A673 (cell line): ENCODE results near the gene TMEM239. TPM values are rescaled to one million over a fixed set of nuclear protein-coding genes. Genes with fewer than 3 reads are reported as not detected.

Source experiments
- BruUV-seq: library from RNA; stranded (reverse); fragments of 400-500 nt; replicated peaks from 2 replicates; lab custom pipeline; 2021; lab: Mats Ljungman, UMichigan
- CTCF ChIA-PET: fragments of 300-600 bp; sonication (Branson Sonifier 250); formaldehyde crosslinking; loops from one replicate; lab custom pipeline; 2022; ENCODE audit warnings: antibody characterized with exemption; lab: Charles Lee
- POLR2A ChIA-PET: fragments of 300-600 bp; sonication (Branson Sonifier 250); formaldehyde crosslinking; loops from one replicate; lab custom pipeline; 2022; ENCODE audit warnings: antibody characterized with exemption; ENCODE audit not compliant: low non-redundant PET; lab: Charles Lee
- DNase-seq: peaks from one replicate; pipeline ENCODE4 v3.0.0-alpha.2; 2015; ENCODE audit warnings: low spot score
- H3K27ac ChIP-seq: fragments of 200-600 bp; sonication (generic); 2 replicates; pipeline ENCODE4 v1.5.1; 2016; ENCODE audit warnings: mixed run types, low read depth, mild to moderate bottlenecking, mixed read lengths, antibody characterized with exemption, low read length; ENCODE audit not compliant: poor library complexity, severe bottlenecking
- H3K27me3 ChIP-seq: fragments of 200-600 bp; sonication (generic); replicated peaks from 2 replicates; pipeline ENCODE4 v1.6.1; 2017; ENCODE audit warnings: mixed run types, low read depth, mild to moderate bottlenecking, mixed read lengths, antibody characterized with exemption, low read length; ENCODE audit not compliant: insufficient read depth, poor library complexity
- H3K36me3 ChIP-seq: fragments of 200-600 bp; sonication (generic); 2 replicates; pipeline ENCODE4 v1.6.1; 2016; ENCODE audit warnings: mixed run types, mild to moderate bottlenecking, mixed read lengths, antibody characterized with exemption, low read length; ENCODE audit not compliant: insufficient read depth, poor library complexity, severe bottlenecking
- H3K4me1 ChIP-seq: fragments of 200-600 bp; sonication (generic); 2 replicates; pipeline ENCODE4 v1.6.1; 2017; ENCODE audit warnings: mixed run types, mild to moderate bottlenecking, mixed read lengths, antibody characterized with exemption, low read length; ENCODE audit not compliant: insufficient read depth, poor library complexity, severe bottlenecking
- H3K4me3 ChIP-seq: fragments of 200-600 bp; sonication (generic); 2 replicates; pipeline ENCODE4 v1.5.1; 2016; ENCODE audit warnings: low read depth, mixed run types, mild to moderate bottlenecking, mixed read lengths, low read length; ENCODE audit not compliant: poor library complexity, severe bottlenecking
- H3K9me3 ChIP-seq: fragments of 200-600 bp; sonication (generic); 2 replicates; pipeline ENCODE4 v1.6.1; 2016; ENCODE audit warnings: mixed run types, low read depth, mild to moderate bottlenecking, mixed read lengths, antibody characterized with exemption, low read length; ENCODE audit not compliant: poor library complexity, severe bottlenecking
- EZH2 ChIP-seq: fragments of 200-600 bp; sonication (generic); IDR thresholded peaks from 2 replicates; pipeline ENCODE4 v1.6.1; 2017; ENCODE audit warnings: borderline replicate concordance, low read depth, mild to moderate bottlenecking, mixed read lengths, antibody characterized with exemption, low read length; ENCODE audit not compliant: poor library complexity, severe bottlenecking
- intact Hi-C: fragments of 100-400 bp; cut with micrococcal nuclease; formaldehyde crosslinking; loops from one replicate; pipeline ENCODE4 v1.10.0; 2022; ENCODE audit not compliant: unreplicated experiment
- total RNA-seq: library from RNA; stranded (reverse); gene quantifications from 2 replicates; pipeline ENCODE4 v1.2.3, GENCODE V29; 2021
- TF ChIP-seq, protein P1 (sequence below): fragments of 300-800, 200-600 bp; sonication (generic); conservative IDR thresholded peaks from 2 replicates; pipeline ENCODE4 v1.5.1; 2017; ENCODE audit warnings: low read depth, mild to moderate bottlenecking, antibody characterized with exemption, low read length, moderate library complexity, mixed read lengths

TMEM239 gene
- total RNA-seq, 1 experiment from 2014 or later: not detected

DNA sequence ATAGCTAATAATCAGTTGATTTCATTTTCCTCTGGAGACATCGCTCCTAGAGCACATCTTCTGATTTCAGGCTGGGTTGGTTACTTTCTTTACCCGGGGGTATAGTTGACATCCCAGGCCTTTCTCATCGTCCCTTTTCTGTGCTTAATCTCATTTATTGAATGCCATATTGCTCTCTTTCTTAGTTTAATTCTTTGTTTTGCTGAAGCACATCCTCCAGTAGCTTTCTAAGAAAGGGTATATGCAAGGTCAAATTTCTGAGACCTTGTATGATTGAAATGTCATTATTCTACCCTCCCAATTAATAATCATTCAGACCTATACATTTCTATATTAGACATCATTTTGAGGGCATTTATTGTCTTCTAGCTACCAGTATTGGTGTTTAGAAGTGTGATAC, 4.0 kb upstream of the TMEM239 start:
- no peak for TF ChIP-seq EZH2
- TF ChIP-seq, protein P1, sequence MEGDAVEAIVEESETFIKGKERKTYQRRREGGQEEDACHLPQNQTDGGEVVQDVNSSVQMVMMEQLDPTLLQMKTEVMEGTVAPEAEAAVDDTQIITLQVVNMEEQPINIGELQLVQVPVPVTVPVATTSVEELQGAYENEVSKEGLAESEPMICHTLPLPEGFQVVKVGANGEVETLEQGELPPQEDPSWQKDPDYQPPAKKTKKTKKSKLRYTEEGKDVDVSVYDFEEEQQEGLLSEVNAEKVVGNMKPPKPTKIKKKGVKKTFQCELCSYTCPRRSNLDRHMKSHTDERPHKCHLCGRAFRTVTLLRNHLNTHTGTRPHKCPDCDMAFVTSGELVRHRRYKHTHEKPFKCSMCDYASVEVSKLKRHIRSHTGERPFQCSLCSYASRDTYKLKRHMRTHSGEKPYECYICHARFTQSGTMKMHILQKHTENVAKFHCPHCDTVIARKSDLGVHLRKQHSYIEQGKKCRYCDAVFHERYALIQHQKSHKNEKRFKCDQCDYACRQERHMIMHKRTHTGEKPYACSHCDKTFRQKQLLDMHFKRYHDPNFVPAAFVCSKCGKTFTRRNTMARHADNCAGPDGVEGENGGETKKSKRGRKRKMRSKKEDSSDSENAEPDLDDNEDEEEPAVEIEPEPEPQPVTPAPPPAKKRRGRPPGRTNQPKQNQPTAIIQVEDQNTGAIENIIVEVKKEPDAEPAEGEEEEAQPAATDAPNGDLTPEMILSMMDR: no peak
- no peak for DNase-seq
- H3K4me3 ChIP-seq: no peak overlapping the region
- no peaks in the 10 kb centered on the region for H3K36me3 ChIP-seq
- H3K27ac ChIP-seq: no peak overlapping the region
- no peaks in the 10 kb centered on the region for H3K27me3 ChIP-seq
- CTCF ChIA-PET: no interaction called here
- peaks cover 17% of the 10 kb centered on the region for H3K4me1 ChIP-seq
- intact Hi-C loops: no loop called here
- POLR2A ChIA-PET: no interaction called here
- no TSS peak for BruUV-seq
- H3K9me3 ChIP-seq: peaks cover 17% of the 10 kb centered on the region

DNA sequence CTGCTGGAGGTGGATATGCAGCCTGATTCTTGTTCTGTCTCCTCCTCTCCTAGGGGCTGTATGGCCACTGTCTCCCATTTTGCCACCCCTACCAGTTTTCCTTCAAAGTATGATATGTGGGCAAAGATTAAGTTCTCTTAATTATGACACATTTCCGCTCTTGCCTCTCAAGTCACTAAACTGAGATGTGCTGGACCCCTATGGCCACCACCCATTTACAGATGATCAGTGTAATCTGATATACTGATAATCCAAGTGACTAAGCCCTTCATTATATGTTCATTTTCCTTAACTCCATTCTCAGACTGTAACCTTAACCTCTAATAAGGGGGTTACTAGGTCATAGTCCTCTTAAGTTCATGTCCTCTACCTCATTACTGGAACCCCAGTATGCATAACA, 2.1 kb upstream of the TMEM239 start:
- Histone ChIP-seq H3K36me3 (no peaks in the 10 kb centered on the region), H3K9me3 (peaks cover 17% of the 10 kb centered on the region), H3K27me3 (no peaks in the 10 kb centered on the region), H3K4me3 (no peak overlapping the region), H3K4me1 (peaks cover 17% of the 10 kb centered on the region), H3K27ac (peak overlapping the region; percentile 49)
- peak; percentile 69 for DNase-seq
- no peak for TF ChIP-seq EZH2
- TF ChIP-seq, protein P1: no peak
- no TSS peak for BruUV-seq
- intact Hi-C loops: no loop called here
- POLR2A ChIA-PET: no interaction called here
- CTCF ChIA-PET: no interaction called here

DNA sequence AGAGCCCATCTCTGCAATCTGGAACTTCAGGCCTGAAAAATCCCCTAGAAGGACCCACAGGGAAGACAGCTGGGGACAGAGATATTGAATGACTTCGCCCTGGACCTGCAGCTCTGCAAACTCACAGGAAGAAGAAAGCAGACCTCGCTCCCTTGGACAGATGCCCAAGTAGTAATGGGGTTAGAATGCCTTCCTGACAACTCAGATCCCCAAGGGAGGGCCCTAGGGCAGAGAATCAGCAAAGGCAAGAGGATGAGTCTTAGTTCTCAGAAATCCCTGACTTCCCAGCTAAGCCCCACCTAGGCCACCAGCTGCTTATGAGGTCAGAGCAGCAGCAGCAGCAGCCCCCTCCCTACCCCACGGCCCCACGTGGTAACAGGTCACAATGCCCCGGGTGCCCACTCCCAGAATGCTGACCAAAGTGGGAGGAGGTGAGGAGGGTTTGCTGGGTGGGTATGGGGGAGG, 1.5 kb upstream of the TMEM239 start, which contains the start of gene C20orf141:
Gene C20orf141 (plus strand): TSS at position 401 of the 465 bp plus-strand sequence. CDS start 198 bp downstream, outside the sequence.
- no TSS peak for BruUV-seq
- intact Hi-C loops: no loop called here
- Histone ChIP-seq H3K36me3 (no peaks in the 10 kb centered on the region), H3K4me1 (peaks cover 17% of the 10 kb centered on the region), H3K27ac (peak within 1 kb of the TSS; percentile 49), H3K27me3 (no peaks in the 10 kb centered on the region), H3K9me3 (peaks cover 17% of the 10 kb centered on the region), H3K4me3 (no peak within 1 kb of the TSS)
- CTCF ChIA-PET: no interaction called here
- peak; percentile 96 for DNase-seq
- no peak for TF ChIP-seq EZH2
- TF ChIP-seq, protein P1: no peak
- POLR2A ChIA-PET: no interaction called here
